Measurements from ENCODE around the gene GRM5. TPM values are rescaled to one million over a fixed set of nuclear protein-coding genes. Genes with fewer than 3 reads are reported as not detected.
"Not testable (repeated sequence)": the region's sequence is repeated elsewhere in the genome, so short reads cannot be mapped to it uniquely, and the experiment has no call there.

The GRM5 gene
- total RNA-seq, 1 donor from 2014 or later, result not detected

DNA sequence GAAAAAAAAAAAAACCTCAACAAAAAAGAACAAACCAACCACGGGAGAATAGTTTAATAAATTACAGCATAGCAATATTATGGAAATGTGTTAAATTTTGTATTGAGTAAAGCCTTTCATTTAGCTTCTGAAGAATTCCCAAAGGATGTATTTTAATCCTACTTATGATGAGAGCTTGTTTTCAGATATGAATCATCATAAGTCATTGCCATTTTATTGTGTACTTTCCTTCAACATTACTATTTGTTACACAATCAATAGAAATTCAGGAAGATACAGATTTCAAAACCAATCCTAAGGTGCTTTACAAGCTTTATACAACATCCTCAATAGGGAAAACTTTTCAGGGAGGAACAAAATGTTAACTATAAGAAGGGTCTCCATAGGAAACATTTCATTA is 527.7 kb downstream of the GRM5 start:
- Mint-ChIP-seq H3K4me1 (ENCODE audit: low read depth, unreplicated experiment) (no peaks in the 10 kb centered on the region), H3K9me3 (ENCODE audit: unreplicated experiment) (peaks cover 2% of the 10 kb centered on the region), H3K4me3 (ENCODE audit: unreplicated experiment) (no peak overlapping the region), H3K27ac (ENCODE audit: unreplicated experiment) (no peak overlapping the region), H3K36me3 (ENCODE audit: unreplicated experiment) (no peaks in the 10 kb centered on the region), H3K27me3 (ENCODE audit: unreplicated experiment) (no peaks in the 10 kb centered on the region)
- no peak for DNase-seq
- TF ChIP-seq, protein P1, sequence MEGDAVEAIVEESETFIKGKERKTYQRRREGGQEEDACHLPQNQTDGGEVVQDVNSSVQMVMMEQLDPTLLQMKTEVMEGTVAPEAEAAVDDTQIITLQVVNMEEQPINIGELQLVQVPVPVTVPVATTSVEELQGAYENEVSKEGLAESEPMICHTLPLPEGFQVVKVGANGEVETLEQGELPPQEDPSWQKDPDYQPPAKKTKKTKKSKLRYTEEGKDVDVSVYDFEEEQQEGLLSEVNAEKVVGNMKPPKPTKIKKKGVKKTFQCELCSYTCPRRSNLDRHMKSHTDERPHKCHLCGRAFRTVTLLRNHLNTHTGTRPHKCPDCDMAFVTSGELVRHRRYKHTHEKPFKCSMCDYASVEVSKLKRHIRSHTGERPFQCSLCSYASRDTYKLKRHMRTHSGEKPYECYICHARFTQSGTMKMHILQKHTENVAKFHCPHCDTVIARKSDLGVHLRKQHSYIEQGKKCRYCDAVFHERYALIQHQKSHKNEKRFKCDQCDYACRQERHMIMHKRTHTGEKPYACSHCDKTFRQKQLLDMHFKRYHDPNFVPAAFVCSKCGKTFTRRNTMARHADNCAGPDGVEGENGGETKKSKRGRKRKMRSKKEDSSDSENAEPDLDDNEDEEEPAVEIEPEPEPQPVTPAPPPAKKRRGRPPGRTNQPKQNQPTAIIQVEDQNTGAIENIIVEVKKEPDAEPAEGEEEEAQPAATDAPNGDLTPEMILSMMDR (IDR thresholded peaks at IDR 0.05; ENCODE audit: partially characterized antibody, unreplicated experiment), result no peak

DNA sequence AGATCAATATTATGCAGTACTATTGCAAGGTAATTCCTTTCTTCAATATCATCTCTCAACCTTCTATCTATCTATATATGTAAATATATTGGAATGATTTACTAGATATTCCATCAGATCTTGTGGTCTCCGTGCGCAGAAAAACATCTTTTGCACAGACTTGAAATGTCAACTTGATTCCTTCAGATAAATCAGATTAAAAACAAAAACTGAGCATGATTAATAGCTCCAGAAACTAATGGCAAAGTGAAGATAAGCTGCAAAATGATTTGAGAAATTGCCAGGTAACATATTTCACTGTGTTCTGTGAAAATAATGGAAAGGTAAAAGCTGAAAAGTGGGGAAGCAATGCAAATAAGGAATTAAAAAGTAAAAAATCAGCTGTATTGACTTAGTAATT is 528.2 kb downstream of the GRM5 start:
- TF ChIP-seq, protein P1 (IDR thresholded peaks at IDR 0.05; ENCODE audit: partially characterized antibody, unreplicated experiment), result no peak

DNA sequence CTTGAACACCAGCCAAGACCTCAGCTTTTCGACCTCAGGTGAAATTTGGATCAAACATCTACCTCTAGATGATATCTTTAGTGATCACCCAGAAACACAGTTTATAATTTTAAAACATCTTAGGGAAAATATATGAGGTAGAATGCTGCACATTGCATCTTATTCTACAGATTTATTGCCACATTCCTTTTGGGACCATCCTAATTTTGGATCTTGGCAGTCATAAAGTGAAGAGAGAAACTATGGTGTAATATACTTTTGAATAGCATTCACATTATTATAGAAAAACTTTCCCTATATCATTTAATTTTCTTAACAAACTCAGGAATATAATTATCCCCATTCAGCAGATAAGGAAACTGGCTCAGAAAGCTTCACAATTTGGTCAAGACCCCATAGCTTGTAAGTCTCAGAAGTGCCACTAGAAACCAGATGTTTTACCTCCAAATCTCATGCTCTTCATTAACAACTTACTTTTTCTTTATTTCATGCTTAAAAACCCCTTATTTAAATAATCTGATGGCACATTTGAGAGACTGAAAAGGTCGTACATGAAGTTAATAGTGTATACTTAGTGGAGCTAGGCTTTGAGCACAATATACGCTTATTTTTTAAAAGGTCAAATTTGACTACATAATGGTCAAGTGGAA is 529.0 kb downstream of the GRM5 start:
- H3K4me1 Mint-ChIP-seq (ENCODE audit: low read depth, unreplicated experiment), result no peaks in the 10 kb centered on the region
- H3K36me3 Mint-ChIP-seq (ENCODE audit: unreplicated experiment), result no peaks in the 10 kb centered on the region
- peaks cover 2% of the 10 kb centered on the region for H3K9me3 Mint-ChIP-seq (ENCODE audit: unreplicated experiment)
- TF ChIP-seq, protein P1 (IDR thresholded peaks at IDR 0.05; ENCODE audit: partially characterized antibody, unreplicated experiment), result no peak
- no peak overlapping the region for H3K4me3 Mint-ChIP-seq (ENCODE audit: unreplicated experiment)
- H3K27me3 Mint-ChIP-seq (ENCODE audit: unreplicated experiment), result no peaks in the 10 kb centered on the region
- H3K27ac Mint-ChIP-seq (ENCODE audit: unreplicated experiment), result no peak overlapping the region
- DNase-seq, result no peak

More for the DNA sequence above, 528.2 kb downstream of the GRM5 start:
- no peak overlapping the region for H3K27ac Mint-ChIP-seq (ENCODE audit: unreplicated experiment)
- H3K9me3 Mint-ChIP-seq (ENCODE audit: unreplicated experiment), result peaks cover 2% of the 10 kb centered on the region
- no peak for DNase-seq
- H3K4me3 Mint-ChIP-seq (ENCODE audit: unreplicated experiment), result no peak overlapping the region
- no peaks in the 10 kb centered on the region for H3K36me3 Mint-ChIP-seq (ENCODE audit: unreplicated experiment)
- no peaks in the 10 kb centered on the region for H3K4me1 Mint-ChIP-seq (ENCODE audit: low read depth, unreplicated experiment)
- no peaks in the 10 kb centered on the region for H3K27me3 Mint-ChIP-seq (ENCODE audit: unreplicated experiment)

- DNase-seq, result no peak
- Mint-ChIP-seq H3K4me1 (ENCODE audit: low read depth, unreplicated experiment) (no peaks in the 10 kb centered on the region), H3K36me3 (ENCODE audit: unreplicated experiment) (no peaks in the 10 kb centered on the region), H3K27ac (ENCODE audit: unreplicated experiment) (no peak overlapping the region), H3K9me3 (ENCODE audit: unreplicated experiment) (peaks cover 2% of the 10 kb centered on the region), H3K4me3 (ENCODE audit: unreplicated experiment) (no peak overlapping the region), H3K27me3 (ENCODE audit: unreplicated experiment) (no peaks in the 10 kb centered on the region)
- TF ChIP-seq, protein P1 (IDR thresholded peaks at IDR 0.05; ENCODE audit: partially characterized antibody, unreplicated experiment), result no peak
Observed at GRCh38 chr11:88535916-88536547, 529.8 kb downstream of the GRM5 start.

- no peak overlapping the region for H3K4me3 Mint-ChIP-seq (ENCODE audit: unreplicated experiment)
- H3K9me3 Mint-ChIP-seq (ENCODE audit: unreplicated experiment), result peaks cover 2% of the 10 kb centered on the region
- H3K27me3 Mint-ChIP-seq (ENCODE audit: unreplicated experiment), result no peaks in the 10 kb centered on the region
- DNase-seq, result no peak
- no peaks in the 10 kb centered on the region for H3K36me3 Mint-ChIP-seq (ENCODE audit: unreplicated experiment)
- TF ChIP-seq, protein P1 (IDR thresholded peaks at IDR 0.05; ENCODE audit: partially characterized antibody, unreplicated experiment), result no peak
- H3K27ac Mint-ChIP-seq (ENCODE audit: unreplicated experiment), result no peak overlapping the region
- no peaks in the 10 kb centered on the region for H3K4me1 Mint-ChIP-seq (ENCODE audit: low read depth, unreplicated experiment)
Observed at GRCh38 chr11:88535266-88535665, 530.5 kb downstream of the GRM5 start.

GRCh38 chr11:88534706-88535105 is 531.1 kb downstream of the GRM5 start:
- not testable (repeated sequence) for H3K4me1 Mint-ChIP-seq (ENCODE audit: low read depth, unreplicated experiment); H3K36me3 Mint-ChIP-seq (ENCODE audit: unreplicated experiment); H3K27ac Mint-ChIP-seq (ENCODE audit: unreplicated experiment); H3K27me3 Mint-ChIP-seq (ENCODE audit: unreplicated experiment); DNase-seq; H3K9me3 Mint-ChIP-seq (ENCODE audit: unreplicated experiment); H3K4me3 Mint-ChIP-seq (ENCODE audit: unreplicated experiment)

Measured in glutamatergic neuron (in vitro differentiated cells).